HEK293T (cell line): ENCODE results near the gene PPP1R14B.

Experiments
- BHLHE40 ChIP-seq: fragments of 450-650 bp; IDR thresholded peaks from 2 replicates; pipeline ENCODE4 v1.6.1; 2016; ENCODE audit warnings: mild to moderate bottlenecking, moderate library complexity, borderline replicate concordance
- CTBP1 ChIP-seq: fragments of 450-650 bp; IDR thresholded peaks from 2 replicates; pipeline ENCODE4 v1.6.1; 2016; ENCODE audit warnings: borderline replicate concordance
- ELF4 ChIP-seq: fragments of 450-650 bp; IDR thresholded peaks from 2 replicates; pipeline ENCODE4 v1.6.1; 2017; ENCODE audit warnings: antibody characterized with exemption
- FOXM1 ChIP-seq: fragments of 450-650 bp; IDR thresholded peaks from 2 replicates; pipeline ENCODE4 v1.6.1; 2017; ENCODE audit warnings: mild to moderate bottlenecking, borderline replicate concordance
- LEF1 ChIP-seq: fragments of 450-650 bp; IDR thresholded peaks from 2 replicates; pipeline ENCODE4 v1.6.1; 2017; ENCODE audit warnings: mild to moderate bottlenecking, borderline replicate concordance
- PKNOX1 ChIP-seq: fragments of 450-650 bp; IDR thresholded peaks from 2 replicates; pipeline ENCODE4 v1.6.1; 2016
- SP1 ChIP-seq: fragments of 450-650 bp; IDR thresholded peaks from 2 replicates; pipeline ENCODE4 v1.6.1; 2017
- TARDBP ChIP-seq: fragments of 450-650 bp; IDR thresholded peaks from 2 replicates; pipeline ENCODE4 v1.6.1; 2016

- TF ChIP-seq PKNOX1 (no peak), SP1 (no peak), TARDBP (no peak), FOXM1 (no peak), BHLHE40 (no peak), CTBP1 (no peak), LEF1 (no peak), ELF4 (no peak)
Observed at GRCh38 chr11:64291752-64292459, 45.2 kb upstream of the PPP1R14B start.
